ENCODE measurements around the gene BTBD19. TPM values are rescaled to one million over a fixed set of nuclear protein-coding genes. Genes with fewer than 3 reads are reported as not detected.

BTBD19 gene
- polyA plus RNA-seq, 2 of the 4 experiments (the other 2 are of a cell fraction) = 4.7 to 7.4 TPM

DNA sequence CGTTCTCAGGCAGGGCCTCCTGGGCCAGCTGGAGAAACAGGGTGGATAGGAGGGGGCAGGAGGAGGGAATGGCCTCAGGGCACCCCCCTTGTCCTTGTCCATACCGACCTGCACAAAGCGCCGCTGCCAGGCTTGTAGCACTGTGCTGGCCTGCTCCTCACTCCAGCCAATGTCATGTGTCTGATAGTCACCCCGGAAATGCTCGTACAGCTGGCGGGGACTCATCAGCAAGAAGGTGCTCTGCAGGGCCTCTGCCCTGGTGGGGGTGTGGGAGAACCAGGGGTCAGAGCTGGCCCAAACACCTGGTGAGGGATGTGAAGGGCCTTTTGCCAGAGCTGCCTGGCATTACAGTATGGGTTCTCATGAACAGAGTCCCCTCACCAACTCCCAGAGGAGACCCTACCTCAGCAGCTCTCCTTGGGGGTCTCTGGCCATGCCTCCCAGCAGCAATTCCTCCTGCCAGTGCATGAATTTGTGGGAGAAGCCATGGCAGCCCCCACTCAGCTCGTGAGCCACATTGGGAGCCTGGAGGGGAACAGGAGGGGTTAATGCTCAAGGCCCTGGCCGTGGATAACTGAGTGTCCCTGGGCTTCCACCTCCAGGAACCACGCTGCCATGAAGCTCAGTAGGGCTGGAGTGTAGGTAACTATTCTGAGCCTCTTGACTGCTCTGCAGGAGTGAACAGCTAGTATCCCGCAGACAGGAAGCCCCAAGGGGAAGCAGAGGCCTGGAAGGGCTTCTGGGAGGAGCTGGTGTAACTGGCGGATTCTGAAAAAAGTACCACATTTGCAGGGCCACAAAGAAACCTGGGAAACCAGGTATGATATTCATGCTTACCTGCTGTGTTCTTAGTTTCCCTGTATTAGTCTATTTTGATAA is 21.4 kb downstream of the BTBD19 start:
- H3K4me2 ChIP-seq = no peak overlapping the region
- no peaks in the 10 kb centered on the region for H3K9me3 ChIP-seq
- POLR2A ChIA-PET = interaction anchor here (1.2 kb wide), 1 partner anchor 10 kb away, joined by 3 read pairs; no protein-coding TSS in a partner anchor
- ATAC-seq = no peak
- TF ChIP-seq KDM5A (IDR thresholded peaks at IDR 0.05) (no peak), EHMT2 (IDR thresholded peaks at IDR 0.05; ENCODE audit: low read depth) (no peak), TP53 (CRISPR knock-in tag; IDR thresholded peaks at IDR 0.05) (no peak), ATOH8 (CRISPR knock-in tag; IDR thresholded peaks at IDR 0.05; ENCODE audit: low read depth) (no peak), RNF2 (IDR thresholded peaks at IDR 0.05; ENCODE audit: borderline replicate concordance, low read depth) (no peak), NR3C1 (IDR thresholded peaks at IDR 0.05) (no peak), HOXB5 (CRISPR knock-in tag; IDR thresholded peaks at IDR 0.05) (no peak), EHF (CRISPR knock-in tag; IDR thresholded peaks at IDR 0.05) (no peak), FOXS1 (CRISPR knock-in tag; IDR thresholded peaks at IDR 0.05) (no peak), HOXB13 (CRISPR knock-in tag; IDR thresholded peaks at IDR 0.05; ENCODE audit: low read depth) (no peak), HEYL (CRISPR knock-in tag; IDR thresholded peaks at IDR 0.05) (no peak), RCOR1 (IDR thresholded peaks at IDR 0.05; ENCODE audit: low read depth, low read length) (no peak), BHLHE40 (IDR thresholded peaks at IDR 0.05; ENCODE audit: low read depth, low read length) (no peak), ZSCAN20 (CRISPR knock-in tag; IDR thresholded peaks at IDR 0.05) (no peak), POLR2A (IDR thresholded peaks at IDR 0.05; ENCODE audit: low read length) (no peak), CBX8 (IDR thresholded peaks at IDR 0.05) (no peak), CHD4 (IDR thresholded peaks at IDR 0.05; ENCODE audit: borderline replicate concordance) (no peak)
- CTCF ChIA-PET = interaction anchor here (0.6 to 1.9 kb wide), 4 partner anchors 9 to 178 kb away, joined by 3 to 12 read pairs (median 4); no protein-coding TSS in a partner anchor
- no peak overlapping the region for H3K27ac ChIP-seq
- no peaks in the 10 kb centered on the region for H3K4me1 ChIP-seq
- 85% methylated on average over 12 of the region's 12 CpGs for WGBS (ENCODE audit: missing lambda C conversion rate)
- DNase-seq (ENCODE audit: low read depth in 1 of 2, low spot score in 1 of 2) = no peak
- no peak overlapping the region for H3K4me3 ChIP-seq
- no peak for FAIRE-seq

GRCh38 chr1:44830900-44831304 is 22.6 kb downstream of the BTBD19 start:
- ATAC-seq = no peak
- POLR2A ChIA-PET = interaction anchor here (1.2 kb wide), 1 partner anchor 12 kb away, joined by 3 read pairs; no protein-coding TSS in a partner anchor

More at GRCh38 chr1:44830900-44831304, 22.6 kb downstream of the BTBD19 start:
- FAIRE-seq = no peak
- Histone ChIP-seq H3K4me1 (no peaks in the 10 kb centered on the region), H3K27ac (no peak overlapping the region), H3K4me3 (no peak overlapping the region), H3K9me3 (no peaks in the 10 kb centered on the region), H3K4me2 (no peak overlapping the region)
- WGBS (ENCODE audit: missing lambda C conversion rate) = 73% methylated on average over 1 of the region's 10 CpGs
- no peak for DNase-seq (ENCODE audit: low read depth in 1 of 2, low spot score in 1 of 2)
- CTCF ChIA-PET = interaction anchor here (0.5 to 1.9 kb wide), 3 partner anchors 10 to 124 kb away, joined by 3 to 12 read pairs (median 6); no protein-coding TSS in a partner anchor
- TF ChIP-seq JUNB (IDR thresholded peaks at IDR 0.05) = no peak
- no peak for TF ChIP-seq RFX5 (IDR thresholded peaks at IDR 0.05)
- no peak for TF ChIP-seq GATA3 (IDR thresholded peaks at IDR 0.05; ENCODE audit: borderline replicate concordance)
- TF ChIP-seq NR3C1 (IDR thresholded peaks at IDR 0.05) = no peak
- TF ChIP-seq CBX2 (IDR thresholded peaks at IDR 0.05; ENCODE audit: borderline replicate concordance, low read depth) = no peak
- TF ChIP-seq, protein P1, sequence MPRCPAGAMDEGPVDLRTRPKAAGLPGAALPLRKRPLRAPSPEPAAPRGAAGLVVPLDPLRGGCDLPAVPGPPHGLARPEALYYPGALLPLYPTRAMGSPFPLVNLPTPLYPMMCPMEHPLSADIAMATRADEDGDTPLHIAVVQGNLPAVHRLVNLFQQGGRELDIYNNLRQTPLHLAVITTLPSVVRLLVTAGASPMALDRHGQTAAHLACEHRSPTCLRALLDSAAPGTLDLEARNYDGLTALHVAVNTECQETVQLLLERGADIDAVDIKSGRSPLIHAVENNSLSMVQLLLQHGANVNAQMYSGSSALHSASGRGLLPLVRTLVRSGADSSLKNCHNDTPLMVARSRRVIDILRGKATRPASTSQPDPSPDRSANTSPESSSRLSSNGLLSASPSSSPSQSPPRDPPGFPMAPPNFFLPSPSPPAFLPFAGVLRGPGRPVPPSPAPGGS (IDR thresholded peaks at IDR 0.05) = no peak
- TF ChIP-seq JUN (IDR thresholded peaks at IDR 0.05) = no peak
- TF ChIP-seq CEBPB (IDR thresholded peaks at IDR 0.05) = no peak
- no peak for TF ChIP-seq HDAC2 (IDR thresholded peaks at IDR 0.05)
- no peak for TF ChIP-seq NFE2L2 (conservative IDR thresholded peaks at IDR 0.05; ENCODE audit: low read length)
- no peak for TF ChIP-seq MYC (IDR thresholded peaks at IDR 0.05; ENCODE audit: borderline replicate concordance, low read length)
- TF ChIP-seq HOXB13 (CRISPR knock-in tag; IDR thresholded peaks at IDR 0.05; ENCODE audit: low read depth) = no peak
- TF ChIP-seq, protein P2, sequence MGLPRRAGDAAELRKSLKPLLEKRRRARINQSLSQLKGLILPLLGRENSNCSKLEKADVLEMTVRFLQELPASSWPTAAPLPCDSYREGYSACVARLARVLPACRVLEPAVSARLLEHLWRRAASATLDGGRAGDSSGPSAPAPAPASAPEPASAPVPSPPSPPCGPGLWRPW (IDR thresholded peaks at IDR 0.05) = no peak
- TF ChIP-seq PHF8 (IDR thresholded peaks at IDR 0.05; ENCODE audit: borderline replicate concordance, low read depth) = no peak
- no peak for TF ChIP-seq EHF (CRISPR knock-in tag; IDR thresholded peaks at IDR 0.05)
- TF ChIP-seq, protein P3, sequence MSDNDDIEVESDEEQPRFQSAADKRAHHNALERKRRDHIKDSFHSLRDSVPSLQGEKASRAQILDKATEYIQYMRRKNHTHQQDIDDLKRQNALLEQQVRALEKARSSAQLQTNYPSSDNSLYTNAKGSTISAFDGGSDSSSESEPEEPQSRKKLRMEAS (IDR thresholded peaks at IDR 0.05) = no peak
- TF ChIP-seq HOXB5 (CRISPR knock-in tag; IDR thresholded peaks at IDR 0.05) = no peak
- TF ChIP-seq FOSL2 (IDR thresholded peaks at IDR 0.05) = no peak
- TF ChIP-seq FOSL2 (CRISPR knock-in tag; IDR thresholded peaks at IDR 0.05) = no peak
- no peak for TF ChIP-seq CHD2 (IDR thresholded peaks at IDR 0.05; ENCODE audit: low read length, partially characterized antibody)
